Ascending aorta (tissue), 2 donors: ENCODE measurements around the gene SCOC. TPM values are rescaled to one million over a fixed set of nuclear protein-coding genes. Genes with fewer than 3 reads are reported as not detected.

Experiments used
- DNase-seq, 2 donors: peaks; one replicate each; pipeline ENCODE4 v3.0.0-alpha.2; 2019; ENCODE audit warnings: low spot score in 2 of 2
- H3K27ac ChIP-seq, 2 donors: fragments of 200-600 bp; sonication (generic); one replicate each; pipeline ENCODE4 v1.5.1; 2016 to 2017; ENCODE audit warnings: mild to moderate bottlenecking in 1 of 2
- H3K27me3 ChIP-seq: fragments of 200-600 bp; sonication (generic); one replicate; pipeline ENCODE4 v1.5.1; 2017
- H3K36me3 ChIP-seq, 2 donors: fragments of 200-600 bp; sonication (generic); one replicate each; pipeline ENCODE4 v1.5.1; 2016
- H3K4me1 ChIP-seq, 2 donors: fragments of 200-600 bp; sonication (generic); one replicate each; pipeline ENCODE4 v1.5.1; 2016 to 2017; ENCODE audit warnings: mild to moderate bottlenecking in 1 of 2
- H3K4me3 ChIP-seq, 2 donors: fragments of 200-600 bp; sonication (generic); one replicate each; pipeline ENCODE4 v1.5.1; 2016 to 2017; ENCODE audit warnings: mild to moderate bottlenecking in 1 of 2
- H3K9me3 ChIP-seq, 2 donors: fragments of 200-600 bp; sonication (generic); one replicate each; pipeline ENCODE4 v1.5.1; 2016
- intact Hi-C: fragments of 100-400 bp; cut with DNase I; formaldehyde crosslinking; loops from one replicate; pipeline ENCODE4 v1.15.1; 2023
- total RNA-seq: library from RNA; depleted of rRNA; stranded (reverse); fragments of >200 nt; gene quantifications from one replicate; pipeline ENCODE4 v1.1.0, GENCODE V29; 2016
- TF ChIP-seq, protein P1 (sequence below), 3 experiments: fragments of 200-600 bp in 2 of 3; fragments of 450-650 bp in 1 of 3; sonication (generic) in 2 of 3; IDR thresholded peaks; one replicate each; pipeline ENCODE4 v1.5.1; 2016 to 2019; ENCODE audit warnings: antibody characterized with exemption in 3 of 3, mild to moderate bottlenecking in 1 of 3, moderate library complexity in 1 of 3

The SCOC gene
- total RNA-seq, 1 donor from 2014 or later: 7.2 TPM

DNA sequence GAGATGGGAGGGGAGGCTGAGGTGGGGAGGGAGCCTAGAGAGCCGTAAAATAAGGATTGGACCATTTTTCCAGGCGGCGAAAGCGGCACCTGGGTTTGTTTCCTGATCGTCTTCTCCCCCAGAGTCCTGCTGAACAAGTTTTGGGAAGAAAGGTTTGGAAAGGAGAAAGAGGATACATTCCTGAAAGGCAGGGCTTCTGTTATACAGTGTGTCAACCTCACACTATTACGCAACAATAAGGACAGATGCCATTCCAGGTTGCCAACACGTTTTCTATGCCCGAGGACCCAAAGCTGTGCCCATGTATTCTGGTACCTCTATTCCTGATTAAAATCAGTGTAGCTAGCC lies 658 bp downstream of the SCOC start:
- Histone ChIP-seq H3K4me1 (peaks cover 8 to 15% of the 10 kb centered on the region in 2 donors), H3K27me3 (no peaks in the 10 kb centered on the region), H3K9me3 (no peaks in the 10 kb centered on the region), H3K27ac (peak overlapping the region; percentile 92 to 94), H3K36me3 (no peaks in the 10 kb centered on the region), H3K4me3 (peak overlapping the region; percentile 93 to 99)
- intact Hi-C loops: loop anchor here (5.0 to 10.0 kb wide), 5 partner anchors 222 to 917 kb away; partner anchors contain the start of genes MAML3, RNF150, SETD7 and TBC1D9
- TF ChIP-seq, protein P1, sequence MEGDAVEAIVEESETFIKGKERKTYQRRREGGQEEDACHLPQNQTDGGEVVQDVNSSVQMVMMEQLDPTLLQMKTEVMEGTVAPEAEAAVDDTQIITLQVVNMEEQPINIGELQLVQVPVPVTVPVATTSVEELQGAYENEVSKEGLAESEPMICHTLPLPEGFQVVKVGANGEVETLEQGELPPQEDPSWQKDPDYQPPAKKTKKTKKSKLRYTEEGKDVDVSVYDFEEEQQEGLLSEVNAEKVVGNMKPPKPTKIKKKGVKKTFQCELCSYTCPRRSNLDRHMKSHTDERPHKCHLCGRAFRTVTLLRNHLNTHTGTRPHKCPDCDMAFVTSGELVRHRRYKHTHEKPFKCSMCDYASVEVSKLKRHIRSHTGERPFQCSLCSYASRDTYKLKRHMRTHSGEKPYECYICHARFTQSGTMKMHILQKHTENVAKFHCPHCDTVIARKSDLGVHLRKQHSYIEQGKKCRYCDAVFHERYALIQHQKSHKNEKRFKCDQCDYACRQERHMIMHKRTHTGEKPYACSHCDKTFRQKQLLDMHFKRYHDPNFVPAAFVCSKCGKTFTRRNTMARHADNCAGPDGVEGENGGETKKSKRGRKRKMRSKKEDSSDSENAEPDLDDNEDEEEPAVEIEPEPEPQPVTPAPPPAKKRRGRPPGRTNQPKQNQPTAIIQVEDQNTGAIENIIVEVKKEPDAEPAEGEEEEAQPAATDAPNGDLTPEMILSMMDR (IDR thresholded peaks at IDR 0.05): no peak
- DNase-seq: no peak

DNA sequence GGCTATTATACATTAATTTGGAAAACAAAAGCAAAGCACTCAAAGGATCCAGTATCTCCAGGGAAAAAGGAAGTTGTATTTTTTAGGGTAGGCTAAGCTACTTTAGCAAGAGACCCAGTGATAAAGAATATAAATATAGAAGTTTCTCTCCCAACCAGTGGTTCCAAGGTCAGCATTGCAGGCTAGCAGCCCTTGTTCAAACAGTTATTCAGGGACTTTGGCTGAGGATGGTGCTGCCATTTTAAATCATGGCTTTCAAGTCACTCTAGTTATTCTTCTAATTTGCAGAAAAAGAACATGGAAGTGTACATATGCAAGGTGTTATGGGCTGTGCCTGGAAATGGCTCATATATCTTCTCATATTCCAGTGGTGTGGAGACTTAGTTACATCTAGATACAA lies 9.3 kb downstream of the SCOC start:
- TF ChIP-seq, protein P1 (IDR thresholded peaks at IDR 0.05): no peak
- H3K4me3 ChIP-seq: no peak overlapping the region
- intact Hi-C loops: no loop called here
- no peaks in the 10 kb centered on the region for H3K4me1 ChIP-seq
- H3K36me3 ChIP-seq: peaks cover 0 to 15% of the 10 kb centered on the region in 2 donors
- DNase-seq: no peak
- no peaks in the 10 kb centered on the region for H3K9me3 ChIP-seq
- no peak overlapping the region for H3K27ac ChIP-seq
- no peaks in the 10 kb centered on the region for H3K27me3 ChIP-seq

DNA sequence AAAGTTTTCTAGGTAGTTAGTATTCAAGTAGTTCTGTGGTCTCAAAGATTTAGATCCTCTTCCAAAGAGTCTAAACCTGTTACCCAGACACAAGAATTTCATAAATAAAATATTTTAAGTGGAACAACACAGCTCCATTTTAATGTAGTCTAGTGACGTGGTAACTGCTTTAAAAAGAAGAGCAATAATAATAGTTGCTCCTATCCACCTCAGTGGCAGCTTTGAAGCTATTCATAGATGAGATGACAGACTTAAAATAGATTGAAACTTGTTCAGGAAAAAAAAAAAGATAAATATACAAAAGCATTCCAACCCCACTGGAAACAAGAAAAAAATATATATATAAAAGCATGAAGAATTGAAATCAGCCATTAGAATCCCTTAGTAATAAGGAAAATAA lies 14.6 kb downstream of the SCOC start:
- Histone ChIP-seq H3K4me3 (no peak overlapping the region), H3K27ac (no peak overlapping the region), H3K9me3 (no peaks in the 10 kb centered on the region), H3K36me3 (peaks cover 0 to 8% of the 10 kb centered on the region in 2 donors), H3K27me3 (no peaks in the 10 kb centered on the region), H3K4me1 (no peaks in the 10 kb centered on the region)
- TF ChIP-seq, protein P1 (IDR thresholded peaks at IDR 0.05): no peak
- intact Hi-C loops: no loop called here
- DNase-seq: no peak

DNA sequence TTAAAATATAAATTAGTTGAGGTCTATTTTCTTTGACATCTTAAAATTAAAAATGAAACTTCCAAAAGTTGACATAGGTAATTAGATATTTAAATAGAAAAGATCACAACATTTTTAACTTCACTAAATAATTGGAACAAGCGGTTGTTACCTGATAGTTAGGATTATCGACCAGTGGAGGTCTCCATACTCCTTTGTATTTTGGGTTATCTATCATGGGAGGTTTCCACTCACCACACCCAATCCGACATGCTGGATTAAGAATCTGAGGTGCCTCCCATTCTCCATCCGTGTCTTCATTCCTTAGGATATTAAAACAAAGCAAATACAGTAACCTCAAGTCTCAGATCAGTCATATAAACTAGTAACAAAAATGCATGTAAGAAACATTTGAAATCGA lies 22.2 kb downstream of the SCOC start:
- H3K27ac ChIP-seq: no peak overlapping the region
- no peak for DNase-seq
- no peaks in the 10 kb centered on the region for H3K9me3 ChIP-seq
- TF ChIP-seq, protein P1 (IDR thresholded peaks at IDR 0.05): no peak
- no peaks in the 10 kb centered on the region for H3K27me3 ChIP-seq
- intact Hi-C loops: no loop called here
- no peaks in the 10 kb centered on the region for H3K4me1 ChIP-seq
- H3K36me3 ChIP-seq: no peaks in the 10 kb centered on the region
- H3K4me3 ChIP-seq: no peak overlapping the region

DNA sequence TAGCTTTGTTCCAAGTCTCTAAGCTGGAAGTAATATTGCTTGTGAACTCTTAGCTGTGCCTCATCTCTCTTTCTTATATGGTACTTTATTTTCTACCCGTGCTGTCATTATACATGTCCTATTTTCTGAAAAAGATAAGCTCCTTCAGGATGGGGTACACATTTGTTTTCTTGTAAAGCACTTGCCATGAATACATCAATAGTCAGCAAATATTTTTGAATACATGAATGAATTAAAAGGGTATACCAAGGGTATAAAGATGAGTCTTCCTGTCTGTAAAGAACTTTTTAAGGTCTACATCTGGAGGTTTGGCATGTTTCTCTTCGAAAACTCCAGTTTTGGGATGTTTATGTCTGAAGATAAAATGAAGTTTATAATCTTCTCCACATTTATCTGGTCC lies 26.7 kb downstream of the SCOC start:
- Histone ChIP-seq H3K4me3 (no peak overlapping the region), H3K4me1 (no peaks in the 10 kb centered on the region), H3K9me3 (no peaks in the 10 kb centered on the region), H3K36me3 (no peaks in the 10 kb centered on the region), H3K27ac (no peak overlapping the region), H3K27me3 (no peaks in the 10 kb centered on the region)
- intact Hi-C loops: no loop called here
- TF ChIP-seq, protein P1 (IDR thresholded peaks at IDR 0.05): no peak
- no peak for DNase-seq

DNA sequence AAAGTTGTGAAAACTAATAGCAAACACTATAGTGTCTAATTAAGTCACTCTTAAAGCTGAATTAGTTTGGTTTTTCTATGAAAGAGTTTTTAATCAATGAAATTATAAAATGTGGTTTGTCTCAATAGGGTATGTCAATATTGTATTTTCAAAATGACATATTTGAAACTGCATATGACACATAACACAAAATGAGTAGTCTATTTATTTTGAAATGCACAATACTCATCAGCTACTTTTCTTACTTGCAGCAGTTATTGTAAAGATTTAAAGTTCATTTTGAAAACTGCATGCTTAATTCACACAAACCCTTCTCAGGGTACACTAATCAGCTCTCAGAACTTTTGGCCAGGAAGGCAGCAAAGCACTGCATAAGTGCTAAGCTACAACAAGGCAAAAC lies 32.8 kb downstream of the SCOC start:
- TF ChIP-seq, protein P1 (IDR thresholded peaks at IDR 0.05): no peak
- intact Hi-C loops: no loop called here
- no peak for DNase-seq
- Histone ChIP-seq H3K4me3 (no peak overlapping the region), H3K4me1 (no peaks in the 10 kb centered on the region), H3K27me3 (no peaks in the 10 kb centered on the region), H3K27ac (no peak overlapping the region), H3K9me3 (no peaks in the 10 kb centered on the region), H3K36me3 (no peaks in the 10 kb centered on the region)
